Activated B cell treated with CpG ODN at 0.5 μM for 24 hours (primary cell): Measurements from ENCODE around the gene MMS19. TPM values are rescaled to one million over a fixed set of nuclear protein-coding genes. Genes with fewer than 3 reads are reported as not detected.

Source experiments
- ATAC-seq: fragments of 200-7000 bp; cut with Tn5 transposase; one replicate; pipeline ENCODE4 v1.10.0; 2021; ENCODE audit warnings: low read depth, mild to moderate bottlenecking, moderate library complexity
- CTCF ChIA-PET: fragments of 350-600 bp; sonication (Branson Sonifier 250); formaldehyde crosslinking; loops from one replicate; lab custom pipeline; 2021; ENCODE audit warnings: antibody characterized with exemption; lab: Charles Lee
- POLR2A ChIA-PET: fragments of 350-600 bp; sonication (Branson Sonifier 250); formaldehyde crosslinking; loops from one replicate; lab custom pipeline; 2021; ENCODE audit warnings: antibody characterized with exemption; lab: Charles Lee
- DNase-seq: peaks from one replicate; pipeline ENCODE4 v3.0.0; 2022
- H3K27ac Mint-ChIP-seq: one replicate; pipeline ENCODE4 v1.8.0; 2020; ENCODE audit warnings: mixed read lengths
- H3K27me3 Mint-ChIP-seq: one replicate; pipeline ENCODE4 v1.8.0; 2021; ENCODE audit warnings: mixed read lengths
- H3K36me3 Mint-ChIP-seq: one replicate; pipeline ENCODE4 v1.8.0; 2021; ENCODE audit warnings: low read depth, mixed read lengths
- H3K4me1 Mint-ChIP-seq: one replicate; pipeline ENCODE4 v1.8.0; 2021; ENCODE audit warnings: mixed read lengths
- H3K4me3 Mint-ChIP-seq: one replicate; pipeline ENCODE4 v1.8.0; 2020; ENCODE audit warnings: mild to moderate bottlenecking, mixed read lengths
- H3K9me3 Mint-ChIP-seq: one replicate; pipeline ENCODE4 v1.8.0; 2020; ENCODE audit warnings: mixed read lengths
- intact Hi-C: fragments of 100-400 bp; cut with micrococcal nuclease; formaldehyde crosslinking; loops from one replicate; pipeline ENCODE4 v1.15.1; 2024
- total RNA-seq: library from RNA; stranded (reverse); gene quantifications from 2 replicates; pipeline ENCODE4 v1.2.3, GENCODE V29; 2022
- TF ChIP-seq, protein P1 (sequence below): fragments of 200-600 bp; IDR thresholded peaks from one replicate; pipeline ENCODE4 v1.8.0; 2022; ENCODE audit warnings: antibody characterized with exemption, mild to moderate bottlenecking

Gene MMS19
- total RNA-seq, 1 donor from 2014 or later: 89.2 TPM

DNA sequence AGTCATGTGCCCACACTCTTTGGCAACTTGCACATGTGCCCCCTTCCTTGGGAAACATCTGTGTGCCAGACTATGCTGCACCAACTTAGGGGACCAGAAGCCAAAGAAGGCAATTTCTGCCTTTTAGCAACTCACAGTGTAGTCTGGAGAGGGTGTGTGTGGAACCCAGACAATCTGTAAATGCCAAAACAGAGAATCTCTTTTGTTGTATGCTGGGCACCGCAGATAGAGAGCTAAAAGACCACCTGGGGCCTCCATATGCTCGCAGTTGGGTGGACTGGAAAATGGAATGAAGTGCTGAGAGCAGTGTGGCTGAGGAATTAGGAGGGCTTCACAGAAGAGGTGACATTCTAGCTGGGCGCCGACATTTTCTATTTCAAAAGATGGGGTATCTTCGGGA lies 26.9 kb upstream of the MMS19 start:
- Mint-ChIP-seq H3K27me3 (peaks cover 11% of the 10 kb centered on the region), H3K27ac (no peak overlapping the region), H3K4me3 (no peak overlapping the region), H3K9me3 (no peaks in the 10 kb centered on the region), H3K4me1 (no peaks in the 10 kb centered on the region), H3K36me3 (no peaks in the 10 kb centered on the region)
- ATAC-seq (no peak), DNase-seq (no peak)
- TF ChIP-seq, protein P1, sequence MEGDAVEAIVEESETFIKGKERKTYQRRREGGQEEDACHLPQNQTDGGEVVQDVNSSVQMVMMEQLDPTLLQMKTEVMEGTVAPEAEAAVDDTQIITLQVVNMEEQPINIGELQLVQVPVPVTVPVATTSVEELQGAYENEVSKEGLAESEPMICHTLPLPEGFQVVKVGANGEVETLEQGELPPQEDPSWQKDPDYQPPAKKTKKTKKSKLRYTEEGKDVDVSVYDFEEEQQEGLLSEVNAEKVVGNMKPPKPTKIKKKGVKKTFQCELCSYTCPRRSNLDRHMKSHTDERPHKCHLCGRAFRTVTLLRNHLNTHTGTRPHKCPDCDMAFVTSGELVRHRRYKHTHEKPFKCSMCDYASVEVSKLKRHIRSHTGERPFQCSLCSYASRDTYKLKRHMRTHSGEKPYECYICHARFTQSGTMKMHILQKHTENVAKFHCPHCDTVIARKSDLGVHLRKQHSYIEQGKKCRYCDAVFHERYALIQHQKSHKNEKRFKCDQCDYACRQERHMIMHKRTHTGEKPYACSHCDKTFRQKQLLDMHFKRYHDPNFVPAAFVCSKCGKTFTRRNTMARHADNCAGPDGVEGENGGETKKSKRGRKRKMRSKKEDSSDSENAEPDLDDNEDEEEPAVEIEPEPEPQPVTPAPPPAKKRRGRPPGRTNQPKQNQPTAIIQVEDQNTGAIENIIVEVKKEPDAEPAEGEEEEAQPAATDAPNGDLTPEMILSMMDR: no peak
- ChIA-PET CTCF (interaction anchor here (1.1 kb wide), 1 partner anchor 29 kb away, joined by 4 read pairs; no protein-coding TSS in a partner anchor), POLR2A (no interaction called here)
- intact Hi-C loops: no loop called here

DNA sequence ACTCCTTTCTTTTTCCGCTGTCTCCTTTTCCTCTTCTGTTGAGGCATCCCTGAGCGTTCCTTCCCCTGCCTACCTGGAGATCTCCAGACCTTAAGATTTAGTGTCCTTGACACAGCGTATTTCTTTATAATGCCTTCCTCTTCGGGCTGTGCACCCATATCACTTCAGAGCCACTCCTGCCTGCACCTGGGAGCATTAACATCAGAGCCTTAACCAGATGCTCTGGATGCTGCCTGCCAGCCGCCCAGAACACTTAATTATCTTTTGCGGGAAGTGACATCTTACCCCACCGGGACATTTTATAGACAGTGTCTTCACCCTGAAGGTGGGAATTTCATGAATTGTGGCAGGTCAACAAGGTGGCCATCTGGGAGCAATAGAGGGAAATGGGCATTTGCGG lies 24.7 kb upstream of the MMS19 start:
- ChIA-PET POLR2A (no interaction called here), CTCF (no interaction called here)
- DNase-seq (no peak), ATAC-seq (no peak)
- H3K27ac Mint-ChIP-seq: no peak overlapping the region
- TF ChIP-seq, protein P1: no peak
- no peak overlapping the region for H3K4me3 Mint-ChIP-seq
- intact Hi-C loops: no loop called here
- peaks cover 11% of the 10 kb centered on the region for H3K27me3 Mint-ChIP-seq
- H3K36me3 Mint-ChIP-seq: no peaks in the 10 kb centered on the region
- no peaks in the 10 kb centered on the region for H3K4me1 Mint-ChIP-seq
- H3K9me3 Mint-ChIP-seq: no peaks in the 10 kb centered on the region

DNA sequence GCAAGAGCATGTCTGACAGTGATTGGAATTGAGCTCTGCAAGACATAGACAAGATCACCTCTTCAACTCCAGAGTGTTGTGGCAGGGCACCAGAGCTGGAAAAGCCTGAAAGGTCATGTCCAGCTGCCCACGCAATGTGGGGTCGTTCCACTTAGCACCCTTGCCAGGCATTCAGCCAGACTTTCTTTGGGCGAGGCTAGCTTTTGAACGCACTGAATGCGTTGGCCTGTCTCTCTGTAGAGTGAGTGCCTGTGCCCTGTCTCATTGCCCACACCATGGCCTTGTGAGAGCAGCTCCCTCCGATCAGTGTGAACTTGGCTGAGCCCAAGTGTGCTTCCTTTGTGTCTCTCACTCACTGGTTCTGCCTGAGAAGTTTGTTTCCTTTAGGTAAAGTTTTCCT lies 23.8 kb upstream of the MMS19 start:
- no peak for DNase-seq
- ChIA-PET CTCF (interaction anchor here (0.8 kb wide), 1 partner anchor 32 kb away, joined by 3 read pairs; no protein-coding TSS in a partner anchor), POLR2A (no interaction called here)
- H3K27me3 Mint-ChIP-seq: peaks cover 13% of the 10 kb centered on the region
- no peaks in the 10 kb centered on the region for H3K4me1 Mint-ChIP-seq
- no peaks in the 10 kb centered on the region for H3K36me3 Mint-ChIP-seq
- no peaks in the 10 kb centered on the region for H3K9me3 Mint-ChIP-seq
- intact Hi-C loops: no loop called here
- TF ChIP-seq, protein P1: no peak
- ATAC-seq: no peak
- no peak overlapping the region for H3K27ac Mint-ChIP-seq
- H3K4me3 Mint-ChIP-seq: no peak overlapping the region

DNA sequence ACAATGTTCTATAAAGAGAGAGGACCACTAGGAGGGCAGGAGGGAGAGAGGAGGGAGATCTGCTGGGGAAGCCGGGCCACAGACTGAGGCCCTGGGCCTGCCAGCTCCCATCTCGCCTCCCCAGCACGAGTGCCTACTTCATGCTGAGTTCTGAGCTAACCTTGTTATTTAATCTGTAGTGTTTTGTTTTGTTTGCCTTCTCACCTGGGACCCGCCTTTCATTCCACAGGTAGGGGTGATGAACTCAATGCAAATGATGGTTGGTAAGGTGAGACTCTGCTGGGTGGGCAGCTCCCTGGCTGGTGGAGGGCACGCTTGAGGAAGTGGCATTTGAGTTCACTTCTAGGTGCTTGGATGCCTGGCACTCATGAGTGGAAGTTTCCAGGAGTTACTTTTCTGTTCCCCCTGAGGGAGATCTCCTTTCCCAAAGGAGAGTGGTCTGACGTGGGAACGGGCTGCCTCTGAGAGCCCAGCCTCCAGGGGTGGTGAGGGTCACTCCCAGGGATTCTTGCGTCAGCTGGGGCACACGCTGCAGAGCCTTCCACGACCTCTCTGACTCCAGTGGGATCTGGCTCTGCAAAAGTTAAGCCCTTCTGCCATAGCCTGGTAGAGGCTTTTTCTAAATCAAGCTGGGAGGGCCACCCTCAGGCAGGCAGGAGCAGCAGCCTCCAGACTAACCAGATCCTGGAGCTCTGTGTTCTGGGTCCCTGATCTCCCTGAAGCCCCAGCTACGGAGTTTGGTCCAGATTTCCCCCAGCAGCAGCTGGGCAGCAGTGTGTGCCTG lies 22.9 kb upstream of the MMS19 start:
- H3K9me3 Mint-ChIP-seq: no peaks in the 10 kb centered on the region
- no peak for ATAC-seq
- H3K27ac Mint-ChIP-seq: no peak overlapping the region
- intact Hi-C loops: no loop called here
- CTCF ChIA-PET: interaction anchor here (0.8 kb wide), 1 partner anchor 33 kb away, joined by 3 read pairs; no protein-coding TSS in a partner anchor
- TF ChIP-seq, protein P1: no peak
- H3K36me3 Mint-ChIP-seq: no peaks in the 10 kb centered on the region
- no peak for DNase-seq
- H3K4me1 Mint-ChIP-seq: no peaks in the 10 kb centered on the region
- POLR2A ChIA-PET: interaction anchor here (0.5 kb wide), 1 partner anchor 1315 kb away, joined by 3 read pairs; no protein-coding TSS in a partner anchor
- H3K27me3 Mint-ChIP-seq: peaks cover 14% of the 10 kb centered on the region
- H3K4me3 Mint-ChIP-seq: no peak overlapping the region

DNA sequence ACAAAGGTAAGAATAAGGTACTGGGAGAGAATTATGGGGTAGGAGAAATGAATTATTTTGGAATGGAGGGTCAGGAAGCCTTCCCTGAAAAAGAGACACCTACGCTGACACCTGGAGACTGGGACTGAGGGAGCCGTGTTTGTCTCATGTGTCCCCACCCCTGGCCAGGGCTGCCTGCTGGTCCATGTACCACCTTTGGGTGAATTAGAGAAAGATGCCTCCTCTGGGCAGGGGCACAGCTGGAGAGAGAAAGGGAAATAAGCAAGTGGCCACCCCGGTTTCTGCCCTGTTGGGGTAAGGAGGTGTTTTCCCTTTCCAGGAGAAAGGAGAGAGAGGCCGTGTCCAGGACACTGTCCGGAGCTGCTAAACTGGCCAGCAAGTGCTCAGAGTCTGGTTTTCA lies 22.3 kb upstream of the MMS19 start:
- TF ChIP-seq, protein P1: no peak
- no peak overlapping the region for H3K4me3 Mint-ChIP-seq
- H3K27ac Mint-ChIP-seq: no peak overlapping the region
- ATAC-seq: no peak
- intact Hi-C loops: no loop called here
- H3K36me3 Mint-ChIP-seq: no peaks in the 10 kb centered on the region
- peaks cover 16% of the 10 kb centered on the region for H3K27me3 Mint-ChIP-seq
- POLR2A ChIA-PET: no interaction called here
- no peaks in the 10 kb centered on the region for H3K4me1 Mint-ChIP-seq
- CTCF ChIA-PET: no interaction called here
- H3K9me3 Mint-ChIP-seq: no peaks in the 10 kb centered on the region
- DNase-seq: no peak
